HG03442 (cell line): ENCODE data around the gene IER5.
"Not testable (repeated sequence)": the region's sequence is repeated elsewhere in the genome, so short reads cannot be mapped to it uniquely, and the experiment has no call there.

Source experiments
- ATAC-seq: cut with Tn5 transposase; IDR thresholded peaks from one replicate; pipeline ENCODE4 v1.9.1; 2021; ENCODE audit warnings: mild to moderate bottlenecking, moderate library complexity; ENCODE audit not compliant: unreplicated experiment

Gene IER5

GRCh38 chr1:181088079-181089016 lies at the start of gene IER5:
TSS of gene IER5 (plus strand) at chr1:181088700. CDS start at chr1:181088903, 203 bp downstream.
- peak; percentile 66 for ATAC-seq

GRCh38 chr1:181040284-181040865 lies 48.1 kb upstream of the IER5 start:
- no peak for ATAC-seq

- ATAC-seq = no peak
Measured at GRCh38 chr1:181043025-181043888, 45.2 kb upstream of the IER5 start.

- ATAC-seq = peak; percentile 91
Measured at GRCh38 chr1:181044449-181044966, 44.0 kb upstream of the IER5 start.

- not testable (repeated sequence) for ATAC-seq
Measured at GRCh38 chr1:181045946-181046345, 42.6 kb upstream of the IER5 start.

- ATAC-seq = no peak
Measured at GRCh38 chr1:181049378-181049777, 39.1 kb upstream of the IER5 start.

GRCh38 chr1:181050922-181051321 lies 37.6 kb upstream of the IER5 start:
- ATAC-seq = no peak

- ATAC-seq = no peak
Measured at GRCh38 chr1:181056560-181056959, 31.9 kb upstream of the IER5 start.

- no peak for ATAC-seq
Measured at GRCh38 chr1:181057079-181057478, 31.4 kb upstream of the IER5 start.

GRCh38 chr1:181059435-181059834 lies 29.1 kb upstream of the IER5 start:
- ATAC-seq = no peak

GRCh38 chr1:181060066-181060465 lies 28.4 kb upstream of the IER5 start:
- ATAC-seq = no peak

GRCh38 chr1:181060947-181061346 lies 27.6 kb upstream of the IER5 start:
- ATAC-seq = not testable (repeated sequence)

- no peak for ATAC-seq
Measured at GRCh38 chr1:181061487-181061886, 27.0 kb upstream of the IER5 start.

- peak; percentile 86 for ATAC-seq
Measured at GRCh38 chr1:181061891-181062835, 26.3 kb upstream of the IER5 start.

- ATAC-seq = peak; percentile 64
Measured at GRCh38 chr1:181062836-181063428, 25.6 kb upstream of the IER5 start.

- no peak for ATAC-seq
Measured at GRCh38 chr1:181064011-181064623, 24.4 kb upstream of the IER5 start.

- no peak for ATAC-seq
Measured at GRCh38 chr1:181064702-181065101, 23.8 kb upstream of the IER5 start.

GRCh38 chr1:181073638-181074037 lies 14.9 kb upstream of the IER5 start:
- no peak for ATAC-seq

- no peak for ATAC-seq
Measured at GRCh38 chr1:181075766-181076350, 12.6 kb upstream of the IER5 start.
